Stimulated activated CD4-positive, alpha-beta T cell treated with anti-CD3 and anti-CD28 coated beads, Interleukin-2, amount 100 ng/mL, for 4 hours (primary cell): Measurements from ENCODE around the gene GNB5.
"Not testable (repeated sequence)": the region's sequence is repeated elsewhere in the genome, so short reads cannot be mapped to it uniquely, and the experiment has no call there.

Source experiments
- DNase-seq: peaks from one replicate; pipeline ENCODE4 v3.0.0-alpha.2; 2020; ENCODE audit warnings: low read depth

GNB5 gene

GRCh38 chr15:52112203-52112750 is 78.9 kb downstream of the GNB5 start:
- peak; percentile 16 for DNase-seq

GRCh38 chr15:52111517-52112202 is 79.5 kb downstream of the GNB5 start:
- no peak for DNase-seq

GRCh38 chr15:52109559-52110451 is 81.4 kb downstream of the GNB5 start:
- no peak for DNase-seq

GRCh38 chr15:52107238-52107637 is 84.0 kb downstream of the GNB5 start:
- no peak for DNase-seq

GRCh38 chr15:52106641-52107040 is 84.6 kb downstream of the GNB5 start:
- no peak for DNase-seq

- DNase-seq, result no peak
Measured at GRCh38 chr15:52105846-52106245, 85.3 kb downstream of the GNB5 start.

- no peak for DNase-seq
Measured at GRCh38 chr15:52104532-52105004, 86.6 kb downstream of the GNB5 start.

GRCh38 chr15:52103217-52104207 is 87.7 kb downstream of the GNB5 start:
- DNase-seq, result no peak

GRCh38 chr15:52102463-52102862 is 88.7 kb downstream of the GNB5 start:
- DNase-seq, result no peak

GRCh38 chr15:52101542-52102323 is 89.5 kb downstream of the GNB5 start:
- DNase-seq, result no peak

GRCh38 chr15:52100807-52101442 is 90.3 kb downstream of the GNB5 start:
- DNase-seq, result no peak

- DNase-seq, result no peak
Measured at GRCh38 chr15:52099651-52100272, 91.4 kb downstream of the GNB5 start.

- no peak for DNase-seq
Measured at GRCh38 chr15:52098323-52098722, 92.9 kb downstream of the GNB5 start.

GRCh38 chr15:52097180-52097579 is 94.0 kb downstream of the GNB5 start:
- no peak for DNase-seq

- not testable (repeated sequence) for DNase-seq
Measured at GRCh38 chr15:52096536-52096935, 94.7 kb downstream of the GNB5 start.

- no peak for DNase-seq
Measured at GRCh38 chr15:52095597-52096262, 95.5 kb downstream of the GNB5 start.

GRCh38 chr15:52094811-52095584 is 96.2 kb downstream of the GNB5 start:
- DNase-seq, result no peak
